Lung microvascular endothelial cell (primary cell): ENCODE measurements around the gene CNTNAP5. TPM values are rescaled to one million over a fixed set of nuclear protein-coding genes. Genes with fewer than 3 reads are reported as not detected.

Experiments used
- DNase-seq, 2 donors: peaks; one replicate each; pipeline versions ENCODE4 v3.0.0 to v3.0.0-alpha.2; 2010; ENCODE audit warnings: low read depth in 2 of 2
- total RNA-seq: library from RNA; depleted of rRNA; stranded (reverse); fragments of >200 nt; gene quantifications from 2 replicates; pipeline ENCODE4 v1.2.1, GENCODE V29; 2014

Gene CNTNAP5
- total RNA-seq, 1 donor from 2014 or later: not detected

- no peak for DNase-seq
Observed at GRCh38 chr2:124426122-124426521, 401.0 kb downstream of the CNTNAP5 start.

GRCh38 chr2:124426625-124427024 lies 401.5 kb downstream of the CNTNAP5 start:
- DNase-seq: no peak

GRCh38 chr2:124437811-124438210 lies 412.7 kb downstream of the CNTNAP5 start:
- DNase-seq: no peak

- DNase-seq: no peak
Observed at GRCh38 chr2:124450481-124450880, 425.4 kb downstream of the CNTNAP5 start.

GRCh38 chr2:124476291-124476690 lies 451.2 kb downstream of the CNTNAP5 start:
- no peak for DNase-seq

- no peak for DNase-seq
Observed at GRCh38 chr2:124478761-124479160, 453.7 kb downstream of the CNTNAP5 start.

- no peak for DNase-seq
Observed at GRCh38 chr2:124480958-124481357, 455.9 kb downstream of the CNTNAP5 start.

- DNase-seq: no peak
Observed at GRCh38 chr2:124482044-124482443, 457.0 kb downstream of the CNTNAP5 start.

- no peak for DNase-seq
Observed at GRCh38 chr2:124482551-124482950, 457.5 kb downstream of the CNTNAP5 start.

- DNase-seq: no peak
Observed at GRCh38 chr2:124485659-124486058, 460.6 kb downstream of the CNTNAP5 start.

GRCh38 chr2:124489686-124490085 lies 464.6 kb downstream of the CNTNAP5 start:
- DNase-seq: no peak

GRCh38 chr2:124501575-124502152 lies 476.6 kb downstream of the CNTNAP5 start:
- DNase-seq: no peak

GRCh38 chr2:124514236-124514635 lies 489.1 kb downstream of the CNTNAP5 start:
- no peak for DNase-seq

- no peak for DNase-seq
Observed at GRCh38 chr2:124520953-124521352, 495.9 kb downstream of the CNTNAP5 start.

GRCh38 chr2:124523096-124523495 lies 498.0 kb downstream of the CNTNAP5 start:
- no peak for DNase-seq

- DNase-seq: no peak
Observed at GRCh38 chr2:124524155-124524915, 499.2 kb downstream of the CNTNAP5 start.

GRCh38 chr2:124526221-124526620 lies 501.1 kb downstream of the CNTNAP5 start:
- DNase-seq: no peak

GRCh38 chr2:124530203-124530602 lies 505.1 kb downstream of the CNTNAP5 start:
- DNase-seq: no peak

- DNase-seq: no peak
Observed at GRCh38 chr2:124533226-124533954, 508.3 kb downstream of the CNTNAP5 start.

GRCh38 chr2:124534028-124534427 lies 508.9 kb downstream of the CNTNAP5 start:
- no peak for DNase-seq

GRCh38 chr2:124535816-124536215 lies 510.7 kb downstream of the CNTNAP5 start:
- no peak for DNase-seq

GRCh38 chr2:124536591-124536990 lies 511.5 kb downstream of the CNTNAP5 start:
- DNase-seq: no peak

GRCh38 chr2:124538549-124538948 lies 513.5 kb downstream of the CNTNAP5 start:
- no peak for DNase-seq
